Immature natural killer cell (primary cell): Measurements from ENCODE around the gene GNA12. TPM values are rescaled to one million over a fixed set of nuclear protein-coding genes. Genes with fewer than 3 reads are reported as not detected.

Experiments
- DNase-seq, 3 donors: peaks; one replicate each; pipeline ENCODE4 v3.0.0; 2022; ENCODE audit warnings: mixed read lengths in 1 of 3
- H3K27ac Mint-ChIP-seq, 6 donors: one replicate each; pipeline ENCODE4 v1.8.0; 2020; ENCODE audit warnings: mixed read lengths in 6 of 6, mild to moderate bottlenecking in 5 of 6, inconsistent platforms in 4 of 6, moderate library complexity in 3 of 6
- H3K27me3 Mint-ChIP-seq, 3 donors: one replicate each; pipeline ENCODE4 v1.8.0; 2020 to 2021; ENCODE audit warnings: low read depth in 3 of 3, mild to moderate bottlenecking in 3 of 3, mixed read lengths in 3 of 3, moderate library complexity in 3 of 3, inconsistent platforms in 1 of 3
- H3K36me3 Mint-ChIP-seq, 3 donors: one replicate each; pipeline ENCODE4 v1.8.0; 2020; ENCODE audit warnings: mixed read lengths in 3 of 3, inconsistent platforms in 2 of 3, mild to moderate bottlenecking in 2 of 3
- H3K4me1 Mint-ChIP-seq, 2 donors: one replicate each; pipeline ENCODE4 v1.8.0; 2020; ENCODE audit warnings: inconsistent platforms in 2 of 2, mild to moderate bottlenecking in 2 of 2, mixed read lengths in 2 of 2, moderate library complexity in 1 of 2
- H3K4me3 Mint-ChIP-seq, 5 donors: one replicate each; pipeline ENCODE4 v1.8.0; 2020; ENCODE audit warnings: mild to moderate bottlenecking in 5 of 5, mixed read lengths in 5 of 5, inconsistent platforms in 3 of 5, moderate library complexity in 3 of 5
- H3K9me3 Mint-ChIP-seq, 6 donors: one replicate each; pipeline ENCODE4 v1.8.0; 2020; ENCODE audit warnings: mild to moderate bottlenecking in 6 of 6, mixed read lengths in 6 of 6, inconsistent platforms in 4 of 6, moderate library complexity in 3 of 6
- polyA plus RNA-seq, 3 donors: library from polyadenylated mRNA; unstranded; fragments of 300-500 nt; fragmentation: Illumina TruSeq; gene quantifications; one replicate each; pipeline ENCODE4 v1.2.3, GENCODE V29; 2021

GNA12 gene
- polyA plus RNA-seq, 3 donors from 2014 or later, result 4.7 to 6.1 (median 4.8) TPM

- Mint-ChIP-seq H3K4me3 (no peak overlapping the region), H3K36me3 (peaks cover 0 to 6% (median 0%) of the 10 kb centered on the region in 3 donors), H3K27ac (no peak overlapping the region), H3K27me3 (peaks cover 0 to 8% (median 2%) of the 10 kb centered on the region in 3 donors), H3K9me3 (no peaks in the 10 kb centered on the region), H3K4me1 (peaks cover 7 to 30% of the 10 kb centered on the region in 2 donors)
- no peak for DNase-seq
These were observed 38.7 kb downstream of the GNA12 start for GRCh38 chr7:2805213-2805944.

- Mint-ChIP-seq H3K27ac (no peak overlapping the region), H3K4me1 (peaks cover 9 to 36% of the 10 kb centered on the region in 2 donors)
These were observed 39.8 kb downstream of the GNA12 start for GRCh38 chr7:2804227-2804763.

GRCh38 chr7:2803755-2804154 lies 40.4 kb downstream of the GNA12 start:
- no peak overlapping the region for H3K4me3 Mint-ChIP-seq
- H3K27me3 Mint-ChIP-seq, result peaks cover 0 to 7% (median 2%) of the 10 kb centered on the region in 3 donors
- H3K27ac Mint-ChIP-seq, result no peak overlapping the region
- no peak for DNase-seq
- H3K36me3 Mint-ChIP-seq, result peaks cover 0 to 6% (median 0%) of the 10 kb centered on the region in 3 donors
- H3K9me3 Mint-ChIP-seq, result no peaks in the 10 kb centered on the region
- H3K4me1 Mint-ChIP-seq, result peaks cover 9 to 33% of the 10 kb centered on the region in 2 donors

More at GRCh38 chr7:2804227-2804763, 39.8 kb downstream of the GNA12 start:
- Mint-ChIP-seq H3K36me3 (peaks cover 0 to 6% (median 0%) of the 10 kb centered on the region in 3 donors), H3K4me3 (no peak overlapping the region), H3K9me3 (no peaks in the 10 kb centered on the region), H3K27me3 (peaks cover 0 to 8% (median 2%) of the 10 kb centered on the region in 3 donors)
- no peak for DNase-seq

- no peak for DNase-seq
- no peak overlapping the region for H3K4me3 Mint-ChIP-seq
- peaks cover 0 to 6% (median 0%) of the 10 kb centered on the region in 3 donors for H3K36me3 Mint-ChIP-seq
- H3K27me3 Mint-ChIP-seq, result peaks cover 0 to 7% (median 2%) of the 10 kb centered on the region in 3 donors
- no peak overlapping the region for H3K27ac Mint-ChIP-seq
- no peaks in the 10 kb centered on the region for H3K9me3 Mint-ChIP-seq
- peaks cover 9 to 35% of the 10 kb centered on the region in 2 donors for H3K4me1 Mint-ChIP-seq
These were observed 40.8 kb downstream of the GNA12 start for GRCh38 chr7:2803342-2803692.

GRCh38 chr7:2802504-2803341 lies 41.4 kb downstream of the GNA12 start:
- no peak overlapping the region for H3K27ac Mint-ChIP-seq
- H3K36me3 Mint-ChIP-seq, result peaks cover 0 to 6% (median 0%) of the 10 kb centered on the region in 3 donors
- peaks cover 9 to 39% of the 10 kb centered on the region in 2 donors for H3K4me1 Mint-ChIP-seq
- no peak for DNase-seq
- no peaks in the 10 kb centered on the region for H3K9me3 Mint-ChIP-seq
- no peak overlapping the region for H3K4me3 Mint-ChIP-seq
- peaks cover 0 to 7% (median 2%) of the 10 kb centered on the region in 3 donors for H3K27me3 Mint-ChIP-seq

- peaks cover 0 to 7% (median 2%) of the 10 kb centered on the region in 3 donors for H3K27me3 Mint-ChIP-seq
- H3K4me3 Mint-ChIP-seq, result no peak overlapping the region
- no peak for DNase-seq
- H3K27ac Mint-ChIP-seq, result no peak overlapping the region
- H3K9me3 Mint-ChIP-seq, result no peaks in the 10 kb centered on the region
- H3K4me1 Mint-ChIP-seq, result peaks cover 9 to 39% of the 10 kb centered on the region in 2 donors
- peaks cover 0 to 6% (median 0%) of the 10 kb centered on the region in 3 donors for H3K36me3 Mint-ChIP-seq
These were observed 42.0 kb downstream of the GNA12 start for GRCh38 chr7:2802101-2802500.

GRCh38 chr7:2800931-2801688 lies 43.0 kb downstream of the GNA12 start:
- Mint-ChIP-seq H3K9me3 (no peaks in the 10 kb centered on the region), H3K36me3 (peaks cover 0 to 6% (median 0%) of the 10 kb centered on the region in 3 donors), H3K4me3 (no peak overlapping the region), H3K4me1 (peaks cover 9 to 39% of the 10 kb centered on the region in 2 donors), H3K27me3 (peaks cover 0 to 7% (median 2%) of the 10 kb centered on the region in 3 donors), H3K27ac (peak overlapping the region in 1 of 6 donors; percentile 11)
- DNase-seq, result no peak

- Mint-ChIP-seq H3K36me3 (peaks cover 0 to 6% (median 0%) of the 10 kb centered on the region in 3 donors), H3K4me3 (no peak overlapping the region), H3K4me1 (peaks cover 9 to 39% of the 10 kb centered on the region in 2 donors), H3K27me3 (peaks cover 0 to 7% (median 2%) of the 10 kb centered on the region in 3 donors), H3K9me3 (no peaks in the 10 kb centered on the region), H3K27ac (peak overlapping the region in 1 of 6 donors; percentile 3)
- no peak for DNase-seq
These were observed 43.7 kb downstream of the GNA12 start for GRCh38 chr7:2800220-2800930.

GRCh38 chr7:2799253-2799652 lies 44.9 kb downstream of the GNA12 start:
- Mint-ChIP-seq H3K27me3 (peaks cover 0 to 7% (median 2%) of the 10 kb centered on the region in 3 donors), H3K4me3 (no peak overlapping the region), H3K36me3 (peaks cover under 1 to 12% (median 5%) of the 10 kb centered on the region in 3 donors), H3K9me3 (no peaks in the 10 kb centered on the region), H3K27ac (no peak overlapping the region), H3K4me1 (peaks cover 8 to 39% of the 10 kb centered on the region in 2 donors)
- no peak for DNase-seq

GRCh38 chr7:2798669-2799068 lies 45.4 kb downstream of the GNA12 start:
- no peaks in the 10 kb centered on the region for H3K9me3 Mint-ChIP-seq
- H3K36me3 Mint-ChIP-seq, result peaks cover 6 to 17% (median 10%) of the 10 kb centered on the region in 3 donors
- no peak overlapping the region for H3K27ac Mint-ChIP-seq
- H3K4me1 Mint-ChIP-seq, result peaks cover 8 to 39% of the 10 kb centered on the region in 2 donors
- peaks cover 0 to 5% (median 2%) of the 10 kb centered on the region in 3 donors for H3K27me3 Mint-ChIP-seq
- DNase-seq, result no peak
- H3K4me3 Mint-ChIP-seq, result no peak overlapping the region

GRCh38 chr7:2796358-2797352 lies 47.5 kb downstream of the GNA12 start:
- Mint-ChIP-seq H3K36me3 (peaks cover 19 to 32% (median 23%) of the 10 kb centered on the region in 3 donors), H3K27ac (no peak overlapping the region), H3K27me3 (peaks cover 0 to 5% (median 2%) of the 10 kb centered on the region in 3 donors), H3K4me1 (peaks cover 8 to 30% of the 10 kb centered on the region in 2 donors), H3K4me3 (no peak overlapping the region), H3K9me3 (no peaks in the 10 kb centered on the region)
- no peak for DNase-seq

GRCh38 chr7:2795906-2796305 lies 48.2 kb downstream of the GNA12 start:
- H3K4me1 Mint-ChIP-seq, result peaks cover 2 to 22% of the 10 kb centered on the region in 2 donors
- H3K27me3 Mint-ChIP-seq, result peaks cover 0 to 2% (median 2%) of the 10 kb centered on the region in 3 donors
- no peak for DNase-seq
- H3K27ac Mint-ChIP-seq, result no peak overlapping the region
- no peak overlapping the region for H3K4me3 Mint-ChIP-seq
- peaks cover 20 to 30% (median 23%) of the 10 kb centered on the region in 3 donors for H3K36me3 Mint-ChIP-seq
- no peaks in the 10 kb centered on the region for H3K9me3 Mint-ChIP-seq
